Neural cell (in vitro differentiated cells): ENCODE results near the gene TSPAN16.

Experiments
- CTCF ChIP-seq: fragments of 450-650 bp; IDR thresholded peaks from 2 replicates; pipeline ENCODE4 v1.5.1; 2014; ENCODE audit warnings: antibody characterized with exemption, mild to moderate bottlenecking, moderate library complexity; ENCODE audit not compliant: poor library complexity, severe bottlenecking
- EP300 ChIP-seq: fragments of 450-650 bp; conservative IDR thresholded peaks from 2 replicates; pipeline ENCODE4 v1.6.1; 2014; ENCODE audit warnings: antibody characterized with exemption, mild to moderate bottlenecking, moderate library complexity; ENCODE audit not compliant: poor library complexity, severe bottlenecking
- EZH2 ChIP-seq: fragments of 200-600, 300-800 bp; shearing (Covaris generic), sonication (generic); IDR thresholded peaks from 2 replicates; pipeline ENCODE4 v1.6.1; 2014; ENCODE audit warnings: antibody characterized with exemption, low read length, borderline replicate concordance, mild to moderate bottlenecking; ENCODE audit not compliant: insufficient read depth, poor library complexity, severe bottlenecking
- POLR2AphosphoS5 ChIP-seq: IDR thresholded peaks from 2 replicates; pipeline ENCODE4 v1.6.1; 2012

- no peak for TF ChIP-seq EZH2
- TF ChIP-seq POLR2AphosphoS5, result no peak
- TF ChIP-seq CTCF, result no peak
- no peak for TF ChIP-seq EP300
Measured at GRCh38 chr19:11278670-11279069, 17.3 kb upstream of the TSPAN16 start.
